NCI-H1092 treated with DMSO at 0.1 percent for 48 hours (cell line): Measurements from ENCODE around the gene TYMP.
"Not testable (repeated sequence)": the region's sequence is repeated elsewhere in the genome, so short reads cannot be mapped to it uniquely, and the experiment has no call there.

Experiments used
- DNase-seq: peaks from one replicate; lab custom pipeline; 2025; lab: John Stamatoyannopoulos, UW

TYMP gene

DNA sequence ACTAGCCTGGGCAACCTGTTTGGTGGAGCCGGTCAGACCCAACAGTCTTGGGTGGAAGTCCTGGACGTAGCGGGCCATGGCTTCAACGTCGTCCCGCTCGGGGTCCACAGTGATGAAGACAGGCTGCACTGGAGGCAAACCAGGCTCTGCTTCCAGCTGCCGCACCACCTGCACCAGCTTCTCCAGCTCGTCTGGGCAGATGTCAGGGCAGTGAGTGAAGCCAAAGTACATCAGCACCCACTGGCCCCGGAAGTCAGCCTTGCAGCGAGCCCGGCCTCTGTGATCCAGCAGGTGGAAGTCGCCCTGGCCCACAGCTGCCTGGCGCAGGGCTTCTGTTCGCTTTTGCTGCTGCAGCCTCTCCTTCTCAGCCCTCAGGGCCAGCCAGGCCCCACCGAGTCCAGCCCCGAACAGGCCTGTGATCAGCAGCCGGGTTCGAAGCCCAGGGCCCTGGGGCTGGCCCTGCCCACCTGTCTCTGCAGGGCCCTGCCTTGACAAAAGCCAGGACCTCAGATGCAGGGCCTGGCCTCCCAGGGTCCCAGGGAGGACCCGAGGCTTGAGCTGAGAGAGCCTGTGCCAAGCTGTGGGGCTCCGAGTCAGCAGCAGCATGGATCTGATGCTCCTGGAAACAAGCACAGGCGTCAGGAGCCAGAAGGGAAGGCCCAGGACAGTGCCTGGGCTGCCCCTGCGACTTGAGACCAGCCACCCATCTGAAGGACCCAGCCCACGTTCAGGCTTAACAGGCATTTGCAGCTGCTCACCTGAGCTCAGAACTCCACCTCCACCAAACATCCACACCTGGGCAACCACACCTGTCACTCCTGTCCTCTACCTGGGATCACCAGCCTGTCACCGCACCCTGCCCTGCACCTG is 5.8 kb downstream of the TYMP start:
- DNase-seq: no peak

DNA sequence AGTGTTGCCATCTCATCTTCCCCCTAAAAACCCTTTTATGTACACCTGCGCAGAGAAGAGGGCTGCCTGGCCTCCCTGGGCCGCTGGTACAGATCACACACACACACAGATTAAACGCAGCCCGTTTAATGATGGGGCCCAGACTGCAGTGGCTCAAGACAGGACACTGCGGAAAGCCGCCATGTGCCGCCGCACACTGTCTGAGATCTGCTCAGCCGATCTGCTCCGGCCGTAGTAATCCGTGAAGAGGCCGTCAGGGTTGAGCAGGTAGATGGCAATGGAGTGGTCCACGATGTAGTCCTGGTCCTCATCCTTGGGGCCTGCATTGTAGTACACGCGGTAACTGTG is 6.4 kb downstream of the TYMP start:
- no peak for DNase-seq

GRCh38 chr22:50522806-50523438 is 6.9 kb downstream of the TYMP start:
- DNase-seq: no peak

GRCh38 chr22:50522208-50522805 is 7.5 kb downstream of the TYMP start:
- no peak for DNase-seq

DNA sequence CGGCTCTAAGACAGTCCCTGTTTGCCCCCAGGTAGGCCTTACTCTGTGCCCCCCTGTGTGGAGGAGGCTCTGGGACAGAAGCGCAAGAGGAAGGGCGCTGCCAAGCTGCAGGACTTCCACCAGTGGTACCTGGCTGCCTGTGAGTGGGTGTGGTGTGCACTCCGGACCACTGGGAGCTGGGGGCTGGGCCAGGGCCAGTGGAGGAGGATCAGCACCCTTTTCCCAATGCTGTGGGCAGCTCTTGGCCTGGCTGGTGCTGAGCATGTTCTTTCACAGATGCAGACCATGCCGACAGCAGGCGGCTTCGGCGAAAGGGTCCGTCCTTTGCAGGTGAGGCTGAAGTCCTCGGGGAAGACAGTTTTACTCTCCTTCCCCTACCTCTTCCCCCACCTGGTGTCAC is 8.1 kb downstream of the TYMP start:
- DNase-seq: no peak

DNA sequence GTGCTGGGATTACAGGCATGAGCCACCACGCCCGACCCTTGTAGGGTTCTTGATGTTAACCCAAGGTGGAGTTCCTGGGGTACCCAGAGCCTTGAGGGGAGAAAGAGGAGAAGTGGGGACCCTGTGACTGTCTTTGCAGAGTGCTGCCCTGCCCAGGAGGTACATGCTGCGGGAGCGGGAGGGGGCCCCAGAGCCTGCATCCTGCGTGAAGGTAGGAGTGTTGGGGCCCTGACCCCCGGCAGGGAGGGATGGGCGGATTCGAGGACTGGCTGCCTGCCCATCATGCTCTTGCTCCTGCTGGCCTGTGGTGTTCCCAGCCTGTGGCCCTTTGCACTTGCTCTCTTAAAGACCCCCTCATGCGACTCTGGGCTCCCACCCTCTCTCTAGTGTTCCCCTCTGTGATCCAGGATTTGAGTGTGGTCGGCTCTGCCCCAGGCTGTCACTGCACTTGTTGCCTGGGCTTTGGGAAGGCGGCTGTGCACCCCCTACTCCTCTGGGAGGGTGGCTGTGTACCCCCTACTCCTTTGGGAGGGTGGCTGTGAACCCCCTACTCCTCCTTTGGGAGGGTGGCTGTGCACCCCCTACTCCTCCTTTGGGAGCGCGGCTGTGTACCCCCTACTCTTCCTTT is 8.9 kb downstream of the TYMP start:
- DNase-seq: no peak

DNA sequence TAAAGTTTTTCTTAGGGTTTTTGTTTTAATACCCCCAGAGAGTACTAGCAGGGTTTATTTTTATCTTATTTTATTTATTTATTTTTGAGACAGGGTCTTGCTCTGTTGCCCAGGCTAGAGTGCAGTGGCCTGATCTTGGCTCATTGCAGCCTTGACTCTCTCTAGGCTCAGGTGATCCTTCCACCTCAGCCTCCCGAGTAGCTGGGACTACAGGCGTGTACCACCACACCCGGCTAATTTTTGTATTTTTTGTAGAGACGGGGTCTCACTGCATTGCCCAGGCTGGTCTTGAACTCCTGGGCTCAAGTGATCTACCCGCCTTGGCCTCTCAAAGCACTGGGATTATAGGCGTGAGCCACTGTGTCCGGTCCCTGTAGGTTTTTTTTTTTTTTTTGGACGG is 9.6 kb downstream of the TYMP start:
- DNase-seq: not testable (repeated sequence)

DNA sequence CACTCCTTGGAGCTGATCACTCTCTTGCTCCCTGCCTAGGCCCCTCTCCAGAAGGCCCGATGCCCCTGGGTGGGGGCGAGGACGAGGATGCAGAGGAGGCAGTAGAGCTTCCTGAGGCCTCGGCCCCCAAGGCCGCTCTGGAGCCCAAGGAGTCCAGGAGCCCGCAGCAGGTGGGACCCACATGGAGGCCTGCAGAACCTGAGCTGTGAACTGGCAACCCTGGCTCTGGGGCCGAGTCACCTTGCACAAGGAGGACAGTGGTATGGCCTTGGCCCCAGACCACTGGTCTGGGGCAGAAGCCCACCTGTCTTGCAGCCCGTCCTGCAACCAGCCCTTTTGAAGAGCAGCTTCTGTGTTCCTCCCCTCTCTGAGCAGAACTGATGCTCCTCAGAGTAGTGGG is 10.7 kb downstream of the TYMP start:
- DNase-seq: no peak

- DNase-seq: no peak
These were observed 11.2 kb downstream of the TYMP start for GRCh38 chr22:50518606-50519005.

DNA sequence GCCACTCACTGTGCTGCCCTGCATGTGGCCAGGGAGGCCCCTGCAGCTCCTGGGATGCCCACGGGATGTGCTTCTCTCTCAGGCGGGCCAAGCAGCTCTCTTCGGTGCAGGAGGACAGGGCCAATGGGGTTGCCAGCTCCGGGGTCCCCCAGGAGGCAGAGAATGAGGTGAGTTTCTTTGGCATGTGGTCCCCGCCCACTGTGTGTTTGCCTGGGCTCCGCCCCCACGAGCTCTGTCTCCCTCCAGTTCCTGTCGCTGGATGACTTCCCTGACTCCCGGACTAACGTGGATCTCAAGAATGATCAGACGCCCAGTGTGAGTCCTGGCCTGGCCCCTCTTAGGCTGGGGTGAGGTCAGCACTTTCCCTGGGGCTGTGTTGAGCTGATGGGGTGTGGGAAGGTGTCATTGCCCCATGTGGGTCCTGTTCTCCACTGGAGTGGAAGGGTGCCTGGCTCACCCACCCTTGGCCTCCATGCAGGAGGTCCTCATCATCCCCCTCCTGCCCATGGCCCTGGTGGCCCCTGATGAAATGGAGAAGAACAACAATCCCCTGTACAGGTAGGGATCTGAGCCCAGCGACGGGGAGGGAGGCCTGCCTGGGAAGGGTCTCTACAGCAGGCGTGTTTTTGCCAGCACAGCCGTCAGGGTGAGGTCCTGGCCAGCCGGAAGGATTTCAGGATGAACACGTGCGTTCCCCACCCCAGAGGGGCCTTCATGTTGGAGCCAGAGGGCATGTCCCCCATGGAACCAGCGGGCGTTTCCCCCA is 12.1 kb downstream of the TYMP start:
- DNase-seq: no peak

DNA sequence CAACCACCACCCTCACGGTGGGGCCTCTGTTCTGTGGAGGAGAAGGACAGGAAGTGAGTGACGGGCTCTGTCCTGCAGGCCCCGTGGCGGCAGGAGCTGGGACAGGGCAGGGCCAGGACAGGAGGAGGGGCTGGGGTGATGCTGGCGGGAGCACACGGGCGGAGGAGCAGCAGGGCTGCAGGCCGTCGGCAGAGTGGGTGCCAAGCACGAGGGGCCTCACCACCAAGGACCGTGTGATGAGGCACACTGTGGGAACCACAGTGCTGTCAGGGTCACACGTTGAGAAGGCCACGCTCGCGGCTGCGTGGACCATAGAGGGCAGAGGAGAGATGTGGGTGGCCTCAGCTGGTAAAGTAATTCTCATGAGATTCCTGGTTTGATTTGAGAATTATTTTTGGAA is 12.9 kb downstream of the TYMP start:
- no peak for DNase-seq

- no peak for DNase-seq
These were observed 13.7 kb downstream of the TYMP start for GRCh38 chr22:50516068-50516467.

- DNase-seq: no peak
These were observed 16.6 kb downstream of the TYMP start for GRCh38 chr22:50513175-50513574.

DNA sequence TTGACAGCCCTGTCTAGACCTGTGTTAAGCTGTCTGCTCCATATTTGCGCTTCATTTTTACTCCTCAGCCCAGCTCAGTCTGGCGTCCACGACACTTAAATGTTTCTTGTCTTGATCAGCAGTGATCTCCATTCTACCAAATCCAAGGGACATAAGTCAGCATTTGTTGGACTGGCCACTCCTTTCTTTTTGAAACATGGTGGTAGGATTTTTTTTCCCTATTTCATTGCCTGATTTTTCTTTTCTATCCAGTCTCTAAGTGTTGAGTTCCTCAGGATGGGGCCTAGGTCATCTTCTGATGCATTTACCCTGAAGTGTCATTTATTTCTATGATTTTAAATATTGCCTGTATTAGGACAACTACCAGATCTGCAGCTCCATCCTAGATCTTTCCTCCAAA is 20.9 kb downstream of the TYMP start:
- no peak for DNase-seq

- DNase-seq: peak; percentile 73
These were observed 21.6 kb downstream of the TYMP start, which contains the start of gene NCAPH2 for GRCh38 chr22:50507991-50508884. NCAPH2 (plus strand) TSS chr22:50508224; CDS start chr22:50508338, 114 bp downstream.

DNA sequence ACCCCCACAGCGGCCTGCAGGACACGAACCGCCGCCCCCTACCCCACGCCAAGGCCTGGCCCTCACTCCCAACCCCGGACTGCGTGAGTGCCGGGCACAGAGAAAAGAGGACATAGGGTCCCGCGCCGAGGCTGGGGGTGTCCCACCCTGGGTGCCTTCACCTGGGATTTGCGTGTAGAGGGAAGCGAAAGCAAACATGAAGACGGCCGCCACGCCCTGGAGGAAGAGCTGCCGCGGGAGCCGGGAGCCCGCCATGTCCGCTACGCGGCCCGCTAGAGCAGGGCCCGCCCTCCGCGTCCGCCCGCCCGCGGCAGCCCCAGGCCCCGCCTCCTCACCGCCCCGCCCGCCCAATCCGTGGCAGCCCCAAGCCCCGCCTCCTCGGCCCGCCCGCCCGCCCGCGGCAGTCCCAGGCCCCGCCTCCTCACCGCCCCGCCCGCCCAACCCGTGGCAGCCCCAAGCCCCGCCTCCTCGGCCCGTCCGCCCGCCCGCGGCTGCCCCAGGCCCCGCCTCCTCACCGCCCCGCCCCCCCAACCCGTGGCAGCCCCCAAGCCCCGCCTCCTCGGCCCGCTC is 22.3 kb downstream of the TYMP start, which contains the start of gene LMF2:
Gene LMF2, minus strand, starts transcription at position 282 of the 570 bp plus-strand sequence. Its CDS starts 27 bp downstream, at position 255.
- DNase-seq: peak; percentile 63

- DNase-seq: no peak
These were observed 23.0 kb downstream of the TYMP start for GRCh38 chr22:50506611-50507420.

DNA sequence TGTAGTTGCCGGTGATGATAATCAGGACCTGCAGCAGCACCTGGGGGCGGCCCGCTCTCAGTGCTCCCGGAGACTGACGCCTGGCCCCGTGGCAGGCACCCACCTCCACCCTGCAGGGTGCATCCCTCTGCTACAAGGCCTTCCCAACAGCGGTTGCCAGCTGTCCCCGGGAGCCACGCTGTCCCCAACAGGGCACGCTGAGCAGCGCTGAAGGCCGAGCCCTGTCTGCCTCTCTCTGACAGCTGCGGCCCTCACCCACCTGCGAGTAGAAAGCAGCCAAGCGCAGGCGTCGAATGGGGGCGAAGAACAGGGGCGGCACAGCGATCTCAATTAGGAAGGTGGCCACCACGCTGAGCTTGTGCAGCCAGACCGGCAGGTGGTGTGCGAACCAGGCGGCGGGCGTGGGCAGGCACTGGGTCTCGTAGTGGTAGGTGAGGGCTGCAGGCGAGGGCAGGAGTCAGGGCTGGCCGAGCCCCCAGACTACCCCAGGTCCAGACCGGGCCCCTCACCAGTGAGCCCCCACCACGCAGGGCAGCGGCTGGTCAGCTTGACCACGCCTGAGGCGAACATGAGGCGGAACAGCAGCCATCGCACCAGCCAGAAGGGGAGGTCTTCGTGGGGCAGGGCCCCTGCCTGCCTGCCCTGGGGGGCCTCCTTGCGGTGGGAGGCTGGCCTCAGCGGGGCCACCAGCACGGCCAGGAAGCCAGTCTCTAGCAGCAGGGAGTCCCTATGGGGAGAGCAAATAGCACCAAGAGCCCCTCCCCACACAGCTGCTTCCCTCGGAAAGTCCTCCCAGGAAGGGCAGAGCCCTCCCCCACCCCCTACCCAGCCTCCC is 23.8 kb downstream of the TYMP start:
- no peak for DNase-seq
